Measurements from ENCODE around the gene KCTD15. TPM values are rescaled to one million over a fixed set of nuclear protein-coding genes. Genes with fewer than 3 reads are reported as not detected.

Gene KCTD15
- total and polyA plus RNA-seq, 10 of the 15 experiments (the other 5 are each of a cell fraction or from before 2014, with no cell fraction given) = not detected

GRCh38 chr19:33780251-33780650, 16.4 kb upstream of the KCTD15 start:
- intact Hi-C loops (cut with micrococcal nuclease; ENCODE audit: unreplicated experiment) = loop anchor here (10.0 kb wide), 1 partner anchor 935 kb away; no protein-coding TSS in a partner anchor
- Histone ChIP-seq H3K4me3 (no peak overlapping the region), H3K79me2 (ENCODE audit: control insufficient read depth, insufficient read depth, low read length) (no peaks in the 10 kb centered on the region), H3K4me2 (ENCODE audit: control insufficient read depth, insufficient read depth) (no peak overlapping the region), H3K27me3 (replicated peaks in 1 of 2; ENCODE audit: control insufficient read depth in 2 of 2, insufficient read depth in 2 of 2, low read length in 1 of 2) (peaks cover 0 to 3% of the 10 kb centered on the region in 2 experiments; a peak in 2 of 4 replicates), H3K4me1 (ENCODE audit: control insufficient read depth, insufficient read depth, low read length) (no peaks in the 10 kb centered on the region), H3K36me3 (ENCODE audit: control insufficient read depth in 2 of 2, insufficient read depth in 2 of 2, low read length in 1 of 2) (no peaks in the 10 kb centered on the region), H3K9ac (ENCODE audit: control insufficient read depth, insufficient read depth, low read length) (no peak overlapping the region), H2AFZ (ENCODE audit: control insufficient read depth, low read depth, low read length) (no peak overlapping the region), H3K27ac (ENCODE audit: control insufficient read depth, insufficient read depth) (no peak overlapping the region), H4K20me1 (ENCODE audit: control insufficient read depth, insufficient read depth) (no peaks in the 10 kb centered on the region), H3K9me3 (replicated peaks; ENCODE audit: control insufficient read depth, insufficient read depth, low read length) (no peaks in the 10 kb centered on the region)
- 21% methylated on average over 6 of the region's 6 CpGs for WGBS (ENCODE audit: insufficient coverage, insufficient replicate concordance, low lambda C conversion rate, missing lambda C conversion rate)
- CTCF ChIA-PET = interaction anchor here (0.6 to 3.2 kb wide), 3 partner anchors 10 to 316 kb away, joined by 3 to 23 read pairs (median 5); no protein-coding TSS in a partner anchor
- RAD21 ChIA-PET (ENCODE audit: unreplicated experiment) = no interaction called here
- no peak for DNase-seq (ENCODE audit: low read depth, low spot score)
- no peak for ATAC-seq
- in situ Hi-C loops (cut with MboI) = loop anchor here (5.0 to 25.0 kb wide), 3 partner anchors 312 to 932 kb away; no protein-coding TSS in a partner anchor
- no peak for FAIRE-seq
- TF ChIP-seq MEF2B (IDR thresholded peaks at IDR 0.05; ENCODE audit: partially characterized antibody, poor library complexity, severe bottlenecking) (no peak), HCFC1 (IDR thresholded peaks at IDR 0.05; ENCODE audit: low read length) (no peak), PML (IDR thresholded peaks at IDR 0.05; ENCODE audit: low read length) (no peak)
- BruUV-seq (replicated peaks) = no TSS peak
- SMC1A ChIA-PET (ENCODE audit: uncharacterized antibody, unreplicated experiment) = no interaction called here
- POLR2A ChIA-PET = no interaction called here

DNA sequence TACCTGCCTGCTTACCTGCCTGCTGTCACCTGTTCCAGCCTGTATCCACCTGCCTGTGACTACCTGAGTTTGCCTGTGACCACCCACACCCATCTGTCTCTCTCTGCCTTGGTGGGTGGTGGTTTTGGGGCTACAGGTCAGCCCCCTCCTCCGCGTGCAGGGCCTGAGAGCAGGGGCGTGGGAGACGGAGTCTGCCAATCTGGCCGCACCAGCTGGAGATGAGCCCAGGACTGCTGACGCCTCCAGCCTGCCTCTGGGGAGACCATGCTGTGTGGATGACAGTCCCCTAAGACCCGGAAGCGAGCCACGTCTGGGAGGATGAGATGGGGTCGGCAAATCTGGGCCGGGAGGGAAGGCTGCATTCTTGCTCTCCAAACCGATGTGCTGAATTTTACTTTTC, 15.9 kb upstream of the KCTD15 start:
- POLR2A ChIA-PET = no interaction called here
- Histone ChIP-seq H3K79me2 (ENCODE audit: control insufficient read depth, insufficient read depth, low read length) (no peaks in the 10 kb centered on the region), H3K9me3 (replicated peaks; ENCODE audit: control insufficient read depth, insufficient read depth, low read length) (no peaks in the 10 kb centered on the region), H3K4me2 (ENCODE audit: control insufficient read depth, insufficient read depth) (no peak overlapping the region), H3K36me3 (ENCODE audit: control insufficient read depth in 2 of 2, insufficient read depth in 2 of 2, low read length in 1 of 2) (no peaks in the 10 kb centered on the region), H2AFZ (ENCODE audit: control insufficient read depth, low read depth, low read length) (no peak overlapping the region), H3K27ac (ENCODE audit: control insufficient read depth, insufficient read depth) (no peak overlapping the region), H4K20me1 (ENCODE audit: control insufficient read depth, insufficient read depth) (no peaks in the 10 kb centered on the region), H3K4me1 (ENCODE audit: control insufficient read depth, insufficient read depth, low read length) (no peaks in the 10 kb centered on the region), H3K9ac (ENCODE audit: control insufficient read depth, insufficient read depth, low read length) (no peak overlapping the region), H3K27me3 (replicated peaks in 1 of 2; ENCODE audit: control insufficient read depth in 2 of 2, insufficient read depth in 2 of 2, low read length in 1 of 2) (peaks cover 0 to 3% of the 10 kb centered on the region in 2 experiments; a peak in 2 of 4 replicates), H3K4me3 (no peak overlapping the region)
- no peak for FAIRE-seq
- intact Hi-C loops (cut with micrococcal nuclease; ENCODE audit: unreplicated experiment) = loop anchor here (10.0 kb wide), 1 partner anchor 934 kb away; no protein-coding TSS in a partner anchor
- WGBS (ENCODE audit: insufficient coverage, insufficient replicate concordance, low lambda C conversion rate, missing lambda C conversion rate) = 52% methylated on average over 9 of the region's 12 CpGs
- CTCF ChIA-PET = no interaction called here
- in situ Hi-C loops (cut with MboI) = loop anchor here (5.0 to 25.0 kb wide), 3 partner anchors 312 to 932 kb away; no protein-coding TSS in a partner anchor
- RAD21 ChIA-PET (ENCODE audit: unreplicated experiment) = no interaction called here
- BruUV-seq (replicated peaks) = no TSS peak
- no peak for ATAC-seq
- SMC1A ChIA-PET (ENCODE audit: uncharacterized antibody, unreplicated experiment) = no interaction called here
- DNase-seq (ENCODE audit: low read depth, low spot score) = no peak
- TF ChIP-seq ZNF592 (IDR thresholded peaks at IDR 0.05) (no peak), SMAD5 (IDR thresholded peaks at IDR 0.05; ENCODE audit: low read depth) (no peak), TCF3 (IDR thresholded peaks at IDR 0.05; ENCODE audit: borderline replicate concordance, insufficient read depth, low read depth, low read length) (no peak), IRF4 (IDR thresholded peaks at IDR 0.05; ENCODE audit: low read depth, low read length) (no peak), MEF2A (IDR thresholded peaks at IDR 0.05; ENCODE audit: insufficient read depth, low read depth, low read length) (no peak), KDM1A (IDR thresholded peaks at IDR 0.05; ENCODE audit: borderline replicate concordance) (no peak)
- TF ChIP-seq, protein P1, sequence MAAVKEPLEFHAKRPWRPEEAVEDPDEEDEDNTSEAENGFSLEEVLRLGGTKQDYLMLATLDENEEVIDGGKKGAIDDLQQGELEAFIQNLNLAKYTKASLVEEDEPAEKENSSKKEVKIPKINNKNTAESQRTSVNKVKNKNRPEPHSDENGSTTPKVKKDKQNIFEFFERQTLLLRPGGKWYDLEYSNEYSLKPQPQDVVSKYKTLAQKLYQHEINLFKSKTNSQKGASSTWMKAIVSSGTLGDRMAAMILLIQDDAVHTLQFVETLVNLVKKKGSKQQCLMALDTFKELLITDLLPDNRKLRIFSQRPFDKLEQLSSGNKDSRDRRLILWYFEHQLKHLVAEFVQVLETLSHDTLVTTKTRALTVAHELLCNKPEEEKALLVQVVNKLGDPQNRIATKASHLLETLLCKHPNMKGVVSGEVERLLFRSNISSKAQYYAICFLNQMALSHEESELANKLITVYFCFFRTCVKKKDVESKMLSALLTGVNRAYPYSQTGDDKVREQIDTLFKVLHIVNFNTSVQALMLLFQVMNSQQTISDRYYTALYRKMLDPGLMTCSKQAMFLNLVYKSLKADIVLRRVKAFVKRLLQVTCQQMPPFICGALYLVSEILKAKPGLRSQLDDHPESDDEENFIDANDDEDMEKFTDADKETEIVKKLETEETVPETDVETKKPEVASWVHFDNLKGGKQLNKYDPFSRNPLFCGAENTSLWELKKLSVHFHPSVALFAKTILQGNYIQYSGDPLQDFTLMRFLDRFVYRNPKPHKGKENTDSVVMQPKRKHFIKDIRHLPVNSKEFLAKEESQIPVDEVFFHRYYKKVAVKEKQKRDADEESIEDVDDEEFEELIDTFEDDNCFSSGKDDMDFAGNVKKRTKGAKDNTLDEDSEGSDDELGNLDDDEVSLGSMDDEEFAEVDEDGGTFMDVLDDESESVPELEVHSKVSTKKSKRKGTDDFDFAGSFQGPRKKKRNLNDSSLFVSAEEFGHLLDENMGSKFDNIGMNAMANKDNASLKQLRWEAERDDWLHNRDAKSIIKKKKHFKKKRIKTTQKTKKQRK (IDR thresholded peaks at IDR 0.05; ENCODE audit: low read depth, low read length) = no peak

Data from GM12878 (cell line).